ENCODE results near the gene HK3.

DNA sequence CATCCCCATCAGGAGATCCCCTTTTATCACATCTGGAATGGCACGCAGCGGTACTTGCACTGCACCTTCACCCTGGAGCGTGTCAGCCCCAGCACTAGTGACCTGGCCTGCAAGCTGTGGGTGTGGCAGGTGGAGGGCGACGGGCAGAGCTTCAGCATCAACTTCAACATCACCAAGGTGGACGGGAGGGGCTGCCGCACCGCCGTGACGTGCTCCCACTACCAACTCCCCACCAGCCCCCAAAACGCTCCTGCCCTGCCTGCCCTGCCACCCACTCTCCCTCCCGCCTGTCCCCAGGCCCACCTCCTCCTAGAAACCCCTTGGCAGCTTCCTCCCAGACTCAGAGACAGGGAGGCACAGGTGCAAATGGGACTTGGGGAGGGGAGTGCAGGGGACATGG, 20.7 kb downstream of the HK3 start:
- TF ChIP-seq, protein P1, sequence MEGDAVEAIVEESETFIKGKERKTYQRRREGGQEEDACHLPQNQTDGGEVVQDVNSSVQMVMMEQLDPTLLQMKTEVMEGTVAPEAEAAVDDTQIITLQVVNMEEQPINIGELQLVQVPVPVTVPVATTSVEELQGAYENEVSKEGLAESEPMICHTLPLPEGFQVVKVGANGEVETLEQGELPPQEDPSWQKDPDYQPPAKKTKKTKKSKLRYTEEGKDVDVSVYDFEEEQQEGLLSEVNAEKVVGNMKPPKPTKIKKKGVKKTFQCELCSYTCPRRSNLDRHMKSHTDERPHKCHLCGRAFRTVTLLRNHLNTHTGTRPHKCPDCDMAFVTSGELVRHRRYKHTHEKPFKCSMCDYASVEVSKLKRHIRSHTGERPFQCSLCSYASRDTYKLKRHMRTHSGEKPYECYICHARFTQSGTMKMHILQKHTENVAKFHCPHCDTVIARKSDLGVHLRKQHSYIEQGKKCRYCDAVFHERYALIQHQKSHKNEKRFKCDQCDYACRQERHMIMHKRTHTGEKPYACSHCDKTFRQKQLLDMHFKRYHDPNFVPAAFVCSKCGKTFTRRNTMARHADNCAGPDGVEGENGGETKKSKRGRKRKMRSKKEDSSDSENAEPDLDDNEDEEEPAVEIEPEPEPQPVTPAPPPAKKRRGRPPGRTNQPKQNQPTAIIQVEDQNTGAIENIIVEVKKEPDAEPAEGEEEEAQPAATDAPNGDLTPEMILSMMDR (conservative IDR thresholded peaks at IDR 0.05 in 1 of 2, IDR thresholded peaks at IDR 0.05 in 1 of 2; ENCODE audit: extremely low read depth in 1 of 2, insufficient read depth in 1 of 2, low read depth in 1 of 2, low read length in 2 of 2), result no peak
- no peak for TF ChIP-seq EZH2 (IDR thresholded peaks at IDR 0.05; ENCODE audit: borderline replicate concordance, low read length)

Measured in mammary epithelial cell (primary cell).